NCI-H2196 (cell line): ENCODE data around the gene ZBTB38.
A peak's percentile ranks its signal among the peaks of the same experiment; 100 is the strongest.

ENCODE experiments used
- DNase-seq: peaks from one replicate; lab custom pipeline; 2025; ENCODE audit not compliant: unreplicated experiment; lab: John Stamatoyannopoulos, UW

Gene ZBTB38

DNA sequence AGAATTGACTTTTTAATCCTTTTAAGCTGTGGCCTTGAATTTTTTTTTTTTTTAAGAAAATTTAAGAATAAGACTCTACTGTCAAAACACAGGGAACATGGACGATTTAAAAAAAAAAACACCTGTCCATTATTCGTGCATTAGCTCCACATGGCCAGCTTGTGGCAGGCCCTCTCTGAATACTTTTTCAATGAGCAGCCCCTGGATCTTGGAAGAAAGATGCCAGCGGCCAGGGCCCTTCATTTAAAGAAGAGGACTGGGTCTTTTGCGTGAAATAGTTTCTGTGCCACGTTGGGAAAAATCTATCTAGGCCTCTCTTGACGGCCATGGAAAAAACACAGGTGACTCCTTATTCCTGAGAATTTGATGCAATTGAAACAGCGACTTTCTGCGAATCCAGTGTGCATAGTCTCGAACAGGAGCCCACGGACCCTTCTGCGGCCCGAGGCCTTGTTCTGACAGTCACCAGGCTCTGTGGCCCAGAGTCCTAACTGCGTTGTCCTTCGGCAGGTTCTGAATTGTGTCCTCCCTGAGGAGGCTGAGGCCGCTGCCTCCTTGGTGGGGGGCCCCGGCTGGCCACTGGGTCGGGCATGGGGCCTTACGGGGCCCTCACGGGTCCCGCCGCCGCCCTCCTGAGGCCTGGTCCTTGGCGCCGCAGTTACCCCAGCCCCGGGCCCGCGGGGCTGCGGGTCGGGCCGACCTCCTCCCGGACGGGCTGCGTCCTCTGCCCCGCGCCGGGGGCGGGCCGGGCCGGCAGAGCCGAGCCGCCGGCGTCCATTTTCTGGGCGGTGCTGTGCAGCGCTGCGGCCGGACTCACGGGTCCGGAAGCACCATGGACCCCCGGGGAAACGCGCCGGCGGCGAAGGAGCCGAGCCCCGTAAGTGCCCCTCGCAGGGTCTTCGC is 33.5 kb downstream of the ZBTB38 start:
- DNase-seq: peak; percentile 48

DNA sequence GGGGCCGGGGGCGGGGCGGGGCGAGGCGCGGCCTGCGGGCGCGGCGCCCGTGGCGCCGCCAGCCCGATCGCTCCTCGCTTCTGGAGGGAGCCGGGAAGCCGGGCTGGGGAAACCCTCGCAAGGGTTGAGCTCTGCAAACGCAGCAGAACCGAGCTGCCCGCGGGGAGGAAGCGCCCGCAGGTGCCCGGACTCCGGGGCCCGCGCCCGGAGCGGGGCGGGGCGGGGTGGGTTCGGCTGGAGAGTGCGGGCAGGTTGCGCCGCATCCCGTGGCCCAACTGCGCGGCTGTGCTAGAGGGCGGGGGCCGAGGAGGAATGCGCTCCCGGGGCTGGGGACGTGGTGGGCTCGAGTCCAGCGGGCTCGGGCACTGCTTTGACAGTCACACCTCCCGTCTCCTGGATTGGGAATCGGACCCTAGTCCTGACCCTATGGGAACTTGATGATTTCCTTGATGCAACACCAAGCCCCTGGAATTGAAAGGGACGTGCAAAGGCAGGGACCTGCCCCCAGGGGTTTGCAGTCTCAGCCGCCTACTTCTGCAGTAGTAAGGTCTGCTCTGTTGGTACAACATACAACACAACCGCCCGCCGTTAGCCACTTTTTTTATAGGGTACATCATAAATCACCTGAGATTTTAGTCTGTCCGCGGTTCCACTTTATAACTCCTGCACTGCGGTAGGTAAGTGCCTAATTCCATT is 34.3 kb downstream of the ZBTB38 start:
- peak; percentile 67 for DNase-seq

- no peak for DNase-seq
Measured at GRCh38 chr3:141403576-141403975, 35.3 kb downstream of the ZBTB38 start.

- DNase-seq: no peak
Measured at GRCh38 chr3:141405025-141405424, 36.7 kb downstream of the ZBTB38 start.

DNA sequence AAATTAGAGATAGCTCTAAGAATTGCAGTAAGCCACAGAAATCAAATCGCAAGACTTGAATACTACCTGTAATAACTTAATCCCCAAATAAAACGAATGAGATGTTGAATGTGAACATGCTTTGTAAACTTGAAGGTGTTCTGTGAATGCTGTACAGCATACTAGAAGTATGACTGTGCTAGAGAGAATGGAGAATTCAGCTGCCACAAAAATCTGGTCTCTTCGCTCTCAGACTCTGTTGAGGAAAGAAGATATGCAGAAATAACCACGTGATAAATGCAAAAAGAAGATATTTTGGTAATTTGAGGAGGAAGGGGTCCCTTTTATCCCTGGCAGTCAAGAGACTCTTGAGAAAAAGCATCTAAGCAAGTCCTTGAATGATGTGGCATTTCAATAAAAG is 37.3 kb downstream of the ZBTB38 start:
- DNase-seq: no peak

DNA sequence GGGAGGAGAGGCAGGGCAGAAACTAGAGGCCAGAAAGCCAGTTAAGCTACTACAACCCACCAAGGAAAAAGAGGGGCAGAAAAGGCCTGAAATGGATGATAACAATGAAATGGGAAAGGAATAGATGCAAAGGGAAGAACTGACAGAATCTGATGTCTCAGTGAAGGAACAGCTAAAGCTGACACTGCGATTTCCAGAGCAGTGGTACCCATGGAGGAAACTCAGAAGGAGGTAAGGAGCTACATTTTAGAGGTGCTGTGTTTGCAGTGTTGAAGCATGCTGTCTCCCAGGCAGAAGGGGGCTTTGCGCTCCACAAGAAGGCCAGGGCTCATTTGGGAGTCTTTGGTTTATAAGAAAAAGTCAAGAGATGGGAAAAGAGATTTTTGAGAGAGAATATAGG is 38.0 kb downstream of the ZBTB38 start:
- no peak for DNase-seq

DNA sequence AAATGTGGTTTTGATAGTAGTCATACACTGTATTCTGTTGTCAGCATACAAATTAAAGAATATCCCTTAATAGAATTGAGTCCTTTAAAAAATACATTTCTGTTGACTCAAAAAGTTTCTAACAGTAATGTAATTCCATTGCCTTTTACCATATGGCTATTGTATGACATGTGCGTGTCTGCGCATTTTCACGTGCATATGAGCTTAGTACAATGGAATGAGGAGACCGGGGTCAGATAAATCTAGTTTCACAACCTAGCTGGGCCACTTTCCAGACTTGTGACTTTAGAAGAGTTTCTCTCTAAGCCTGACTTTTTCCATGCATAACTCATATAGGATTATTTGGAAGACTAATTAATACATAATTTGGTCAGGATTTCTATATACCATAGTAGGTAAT is 38.7 kb downstream of the ZBTB38 start:
- DNase-seq: no peak

DNA sequence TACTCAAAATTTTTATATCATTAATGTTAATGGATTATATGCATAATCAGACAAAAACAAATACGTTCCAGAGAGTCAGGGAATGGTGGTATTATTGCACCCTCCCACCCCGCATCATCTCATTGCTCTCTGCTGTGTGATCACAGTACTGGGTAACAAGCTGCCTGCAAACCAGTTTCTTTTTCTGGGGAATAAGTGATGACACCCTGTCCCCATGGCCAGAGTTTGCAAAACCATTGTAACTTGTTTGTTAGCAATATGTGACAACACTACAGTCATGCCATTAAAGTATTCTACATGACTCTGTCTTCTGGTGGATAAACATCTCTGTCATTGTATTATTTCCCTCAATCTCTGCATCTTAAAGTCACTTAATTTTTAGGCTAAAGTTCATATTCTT is 39.5 kb downstream of the ZBTB38 start:
- DNase-seq: no peak

DNA sequence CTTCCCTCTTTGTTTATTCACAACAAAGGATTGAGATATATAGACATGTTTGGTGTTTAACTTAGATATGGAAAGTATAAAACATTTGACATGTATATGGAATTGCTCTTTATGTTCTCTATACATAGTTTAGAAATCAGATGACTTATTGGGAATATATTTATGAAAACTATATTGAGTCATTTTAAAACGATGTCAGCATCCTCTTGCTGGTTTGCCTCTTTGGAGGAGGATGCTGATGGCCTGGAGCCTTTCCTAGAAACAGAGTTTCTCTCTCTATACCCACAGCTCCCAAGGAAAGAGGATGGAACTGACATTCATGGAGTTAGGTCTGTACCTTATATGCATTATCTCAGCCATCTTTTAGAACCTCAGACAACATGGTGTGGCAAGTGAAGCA is 40.3 kb downstream of the ZBTB38 start:
- no peak for DNase-seq

DNA sequence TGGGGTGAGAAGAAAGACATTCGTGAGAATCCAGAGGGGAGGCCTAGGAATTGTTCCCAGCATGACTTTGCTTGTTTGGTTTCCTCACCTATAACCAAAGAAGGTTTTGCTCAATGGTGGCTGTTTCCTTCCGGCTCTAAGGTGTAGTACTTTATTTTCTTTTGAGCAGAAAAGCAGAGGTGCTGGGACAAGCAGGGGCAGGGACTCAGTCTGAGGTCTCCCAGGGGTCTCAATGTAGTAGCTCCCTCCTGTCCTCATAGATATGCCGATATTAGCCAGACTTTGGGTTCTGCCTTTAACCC is 41.6 kb downstream of the ZBTB38 start:
- no peak for DNase-seq

DNA sequence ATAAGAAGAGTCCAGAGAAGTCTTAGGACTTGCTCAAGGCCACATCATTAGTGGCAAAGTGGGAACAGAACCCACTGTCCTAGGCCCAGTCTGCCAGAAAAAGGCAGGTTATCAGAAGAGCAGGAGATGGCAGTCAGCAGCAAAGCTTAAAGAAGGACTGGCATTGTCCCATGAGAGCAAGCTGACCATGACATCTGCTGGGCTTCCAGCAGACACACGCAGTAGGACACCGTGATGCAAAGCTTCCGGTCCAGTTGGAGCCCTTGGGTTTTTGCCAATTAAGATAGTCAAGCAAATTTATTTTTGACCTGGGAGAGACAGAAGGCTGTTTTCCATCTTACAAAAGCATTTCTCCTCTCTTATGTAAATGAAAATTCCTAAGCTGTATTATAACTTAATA is 42.1 kb downstream of the ZBTB38 start:
- peak; percentile 55 for DNase-seq

- peak; percentile 34 for DNase-seq
Measured at GRCh38 chr3:141410846-141411245, 42.5 kb downstream of the ZBTB38 start.

DNA sequence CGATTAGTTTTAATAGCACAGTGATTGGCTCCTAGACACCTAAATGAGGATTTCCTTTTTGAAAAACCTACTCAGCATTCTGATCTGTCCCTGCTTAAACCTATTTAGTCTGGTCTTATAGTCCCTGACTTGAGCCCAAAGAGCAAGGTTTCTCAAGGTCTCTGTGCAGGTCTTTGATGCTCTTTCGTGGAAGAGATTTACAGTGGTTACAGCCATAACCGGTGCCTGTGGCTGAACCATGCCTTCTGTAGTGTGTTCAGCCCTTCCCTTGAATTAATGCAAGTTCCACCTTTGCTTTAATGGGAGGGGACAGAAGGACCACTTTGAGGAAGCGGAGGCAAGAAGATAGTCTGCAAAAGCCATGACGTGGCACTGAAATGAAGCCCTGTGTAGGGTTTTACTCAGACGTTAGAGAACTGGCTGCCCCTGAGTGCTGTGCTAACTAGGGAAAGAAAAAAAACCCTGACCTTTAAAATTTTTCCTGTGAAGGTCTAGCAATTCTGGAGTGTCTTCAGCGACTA is 43.0 kb downstream of the ZBTB38 start:
- DNase-seq: no peak

DNA sequence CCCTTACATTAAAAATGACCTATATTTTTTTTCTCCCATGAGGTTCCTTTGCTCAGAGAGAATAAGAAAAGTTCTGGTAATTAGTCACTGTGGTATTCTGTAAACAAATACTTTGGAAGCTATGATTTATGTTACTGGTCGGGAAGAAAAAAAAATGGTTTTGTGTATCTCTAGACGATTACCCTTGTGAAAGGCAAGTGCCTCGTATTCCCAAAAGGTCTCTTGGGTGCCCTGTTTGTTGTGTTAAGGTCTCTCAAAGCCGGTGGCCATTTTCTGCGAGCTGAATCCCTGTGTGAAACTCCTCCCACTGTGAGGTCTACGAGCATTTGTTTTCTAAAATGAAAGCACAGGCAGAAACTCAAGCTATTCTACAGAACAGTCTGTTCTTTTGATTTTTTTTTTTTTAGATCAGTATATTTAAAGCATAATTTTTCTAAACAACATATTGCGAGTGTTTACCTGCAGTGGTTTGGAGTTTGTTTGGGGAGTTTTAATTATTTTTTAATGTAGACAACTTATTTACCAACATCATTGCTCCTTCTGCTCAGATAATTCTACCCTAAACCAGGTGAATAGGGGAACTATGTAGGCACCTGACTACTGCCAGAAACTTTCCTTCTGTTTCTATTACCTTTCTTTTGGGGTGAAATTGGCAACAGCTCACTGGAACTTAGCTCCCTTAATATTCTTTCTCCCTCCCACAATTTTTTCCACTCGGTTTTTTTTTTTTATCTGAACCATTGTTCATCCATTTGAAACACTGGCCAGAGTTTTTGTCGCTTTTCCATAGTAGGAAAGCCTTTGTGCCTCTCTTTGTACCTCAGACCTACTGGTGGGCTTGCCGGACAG is 44.0 kb downstream of the ZBTB38 start:
- DNase-seq: peak; percentile 90

- DNase-seq: peak; percentile 91
Measured at GRCh38 chr3:141412936-141413354, 44.6 kb downstream of the ZBTB38 start.

DNA sequence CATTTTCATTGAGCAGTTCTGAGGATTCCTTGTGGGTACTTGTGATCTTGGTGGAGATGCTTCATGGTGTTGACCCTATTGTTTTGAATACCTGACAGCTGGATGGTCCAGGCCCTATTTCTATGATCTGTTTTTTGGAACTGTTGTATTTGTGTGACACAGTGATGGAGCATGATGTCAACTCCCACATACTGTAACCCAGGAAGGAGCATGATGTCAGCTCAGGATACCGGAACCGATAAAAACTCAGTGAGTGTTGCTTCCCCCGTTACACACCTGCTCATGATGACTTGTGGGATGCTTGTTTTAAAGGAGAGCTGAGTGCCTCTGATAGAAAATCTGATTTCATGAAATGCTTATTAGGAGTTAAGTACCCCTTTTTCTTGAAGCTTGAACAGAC is 45.1 kb downstream of the ZBTB38 start:
- DNase-seq: no peak

- DNase-seq: no peak
Measured at GRCh38 chr3:141413801-141414689, 45.7 kb downstream of the ZBTB38 start.

- DNase-seq: no peak
Measured at GRCh38 chr3:141414800-141415462, 46.6 kb downstream of the ZBTB38 start.

GRCh38 chr3:141415953-141416352 is 47.6 kb downstream of the ZBTB38 start:
- no peak for DNase-seq
